Activated B cell treated with CpG ODN at 0.5 μM for 24 hours (primary cell): Measurements from ENCODE around the gene TEF. TPM values are rescaled to one million over a fixed set of nuclear protein-coding genes. Genes with fewer than 3 reads are reported as not detected.

Experiments used
- ATAC-seq: fragments of 200-7000 bp; cut with Tn5 transposase; one replicate; pipeline ENCODE4 v1.10.0; 2021; ENCODE audit warnings: low read depth, mild to moderate bottlenecking, moderate library complexity
- CTCF ChIA-PET: fragments of 350-600 bp; sonication (Branson Sonifier 250); formaldehyde crosslinking; loops from one replicate; lab custom pipeline; 2021; ENCODE audit warnings: antibody characterized with exemption; lab: Charles Lee
- POLR2A ChIA-PET: fragments of 350-600 bp; sonication (Branson Sonifier 250); formaldehyde crosslinking; loops from one replicate; lab custom pipeline; 2021; ENCODE audit warnings: antibody characterized with exemption; lab: Charles Lee
- DNase-seq: peaks from one replicate; pipeline ENCODE4 v3.0.0; 2022
- H3K27ac Mint-ChIP-seq: one replicate; pipeline ENCODE4 v1.8.0; 2020; ENCODE audit warnings: mixed read lengths
- H3K27me3 Mint-ChIP-seq: one replicate; pipeline ENCODE4 v1.8.0; 2021; ENCODE audit warnings: mixed read lengths
- H3K36me3 Mint-ChIP-seq: one replicate; pipeline ENCODE4 v1.8.0; 2021; ENCODE audit warnings: low read depth, mixed read lengths
- H3K4me1 Mint-ChIP-seq: one replicate; pipeline ENCODE4 v1.8.0; 2021; ENCODE audit warnings: mixed read lengths
- H3K4me3 Mint-ChIP-seq: one replicate; pipeline ENCODE4 v1.8.0; 2020; ENCODE audit warnings: mild to moderate bottlenecking, mixed read lengths
- H3K9me3 Mint-ChIP-seq: one replicate; pipeline ENCODE4 v1.8.0; 2020; ENCODE audit warnings: mixed read lengths
- CTCF ChIP-seq: fragments of 200-600 bp; IDR thresholded peaks from one replicate; pipeline ENCODE4 v1.8.0; 2022; ENCODE audit warnings: antibody characterized with exemption, mild to moderate bottlenecking
- intact Hi-C: fragments of 100-400 bp; cut with micrococcal nuclease; formaldehyde crosslinking; loops from one replicate; pipeline ENCODE4 v1.15.1; 2024
- total RNA-seq: library from RNA; stranded (reverse); gene quantifications from 2 replicates; pipeline ENCODE4 v1.2.3, GENCODE V29; 2022

Gene TEF
- total RNA-seq, 1 donor from 2014 or later: 5.2 TPM

- TF ChIP-seq CTCF: no peak
- Mint-ChIP-seq H3K27ac (peak overlapping the region; percentile 98), H3K4me1 (peaks cover 35% of the 10 kb centered on the region), H3K36me3 (peaks cover 48% of the 10 kb centered on the region), H3K4me3 (peak overlapping the region; percentile 95), H3K27me3 (no peaks in the 10 kb centered on the region), H3K9me3 (no peaks in the 10 kb centered on the region)
- intact Hi-C loops: loop anchor here (1.0 to 10.0 kb wide), 6 partner anchors 21 to 351 kb away; partner anchors contain the start of genes EP300 and RANGAP1
- DNase-seq (peak; percentile 27), ATAC-seq (no peak)
- ChIA-PET POLR2A (interaction anchor here (0.6 to 10.7 kb wide), 19 partner anchors 8 to 175 kb away, joined by 3 to 584 read pairs (median 8); partner anchors contain the start of genes ACO2, DESI1, PHF5A and PMM1), CTCF (interaction anchor here (1.0 to 3.1 kb wide), 5 partner anchors 17 to 56 kb away, joined by 3 to 19 read pairs (median 3); no protein-coding TSS in a partner anchor)
Measured at GRCh38 chr22:41445129-41446056, 63.7 kb downstream of the TEF start.

DNA sequence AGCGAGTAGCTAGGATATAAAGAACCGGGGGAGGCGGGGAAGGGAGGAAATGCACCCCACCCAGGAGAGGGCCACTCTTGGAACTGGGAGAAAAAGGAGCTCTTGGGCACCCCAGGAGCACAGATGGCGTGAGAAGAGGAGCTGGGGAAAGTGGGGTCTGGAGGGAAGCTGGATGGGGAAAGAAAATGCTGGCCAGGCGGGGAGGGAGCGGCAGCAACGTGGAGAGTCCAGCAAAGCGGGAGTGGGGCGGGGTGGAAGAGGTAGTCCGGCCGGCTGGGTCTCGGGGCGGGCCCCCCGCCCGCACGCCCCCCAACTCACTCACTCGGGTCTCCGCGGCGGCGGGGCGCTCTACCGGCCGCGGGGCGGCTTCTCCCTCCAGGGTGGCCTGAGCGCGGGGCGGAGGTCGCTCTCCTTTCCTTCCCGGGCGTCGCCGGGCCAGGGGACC is 64.3 kb downstream of the TEF start:
- peaks cover 48% of the 10 kb centered on the region for H3K36me3 Mint-ChIP-seq
- POLR2A ChIA-PET: interaction anchor here (0.6 to 10.7 kb wide), 33 partner anchors 8 to 1169 kb away, joined by 3 to 584 read pairs (median 6); partner anchors contain the start of genes ACO2, CCDC134, DESI1 and NDUFA6
- TF ChIP-seq CTCF: no peak
- no peaks in the 10 kb centered on the region for H3K27me3 Mint-ChIP-seq
- ATAC-seq (no peak), DNase-seq (no peak)
- intact Hi-C loops: loop anchor here (1.0 to 10.0 kb wide), 5 partner anchors 42 to 351 kb away; partner anchors contain the start of genes EP300 and RANGAP1
- peaks cover 35% of the 10 kb centered on the region for H3K4me1 Mint-ChIP-seq
- H3K27ac Mint-ChIP-seq: peak overlapping the region; percentile 98
- CTCF ChIA-PET: interaction anchor here (0.6 to 3.1 kb wide), 6 partner anchors 18 to 81 kb away, joined by 3 to 19 read pairs (median 3); no protein-coding TSS in a partner anchor
- peak overlapping the region; percentile 95 for H3K4me3 Mint-ChIP-seq
- H3K9me3 Mint-ChIP-seq: no peaks in the 10 kb centered on the region

DNA sequence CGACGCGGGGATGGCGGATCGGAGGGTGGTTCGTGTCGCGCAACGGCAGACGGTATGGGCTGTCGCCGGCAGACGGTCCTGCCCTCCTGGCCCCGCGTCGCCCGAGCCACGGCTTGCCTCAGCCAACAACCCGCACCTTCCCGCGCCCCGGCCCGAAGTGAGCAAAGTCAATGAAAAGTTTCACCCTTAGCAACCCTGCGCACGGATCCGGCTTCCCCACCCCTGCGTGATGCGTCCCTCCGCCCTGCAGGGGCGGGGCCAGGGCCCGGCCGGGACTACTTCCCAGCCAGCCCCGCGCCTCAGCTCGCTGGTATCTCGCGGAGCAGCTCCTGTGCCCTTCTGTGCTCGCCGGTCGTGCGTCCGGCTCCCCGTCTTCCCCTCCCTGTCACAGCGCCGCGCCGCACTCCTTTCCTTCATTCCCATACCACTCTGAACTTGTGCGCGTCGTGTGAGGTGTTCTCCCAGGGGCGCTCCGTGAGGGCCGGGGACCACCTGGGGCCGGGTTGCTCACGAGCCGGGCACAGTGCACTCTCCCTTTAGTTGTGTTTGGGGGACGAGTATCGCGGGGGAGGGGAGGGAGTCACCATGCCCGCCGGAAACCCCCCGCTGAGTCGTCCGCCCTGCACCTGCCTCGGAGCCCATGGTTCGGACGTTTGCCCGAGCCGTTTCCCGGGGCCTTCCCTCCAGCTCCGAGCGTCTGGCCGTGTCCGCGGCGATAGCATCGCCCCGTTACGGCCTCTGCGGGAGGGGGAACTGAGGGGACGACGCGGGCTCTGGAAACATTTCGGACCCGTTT is 65.1 kb downstream of the TEF start, which contains the start of gene TOB2:
Gene TOB2 (minus strand): TSS at position 163 of the 796 bp plus-strand sequence. CDS start 9,456 bp downstream, outside the sequence.
- Mint-ChIP-seq H3K9me3 (no peaks in the 10 kb centered on the region), H3K4me1 (peaks cover 33% of the 10 kb centered on the region), H3K36me3 (peaks cover 45% of the 10 kb centered on the region), H3K27me3 (no peaks in the 10 kb centered on the region), H3K4me3 (peak within 1 kb of the TSS; percentile 95), H3K27ac (peak within 1 kb of the TSS; percentile 98)
- DNase-seq: peak; percentile 96
- POLR2A ChIA-PET: interaction anchor here (0.6 to 10.7 kb wide), 33 partner anchors 9 to 1168 kb away, joined by 3 to 584 read pairs (median 6); partner anchors contain the start of genes ACO2, CCDC134, DESI1 and NDUFA6
- intact Hi-C loops: loop anchor here (1.0 to 10.0 kb wide), 5 partner anchors 43 to 352 kb away; partner anchors contain the start of genes EP300 and RANGAP1
- no peak for TF ChIP-seq CTCF
- CTCF ChIA-PET: interaction anchor here (0.6 to 3.1 kb wide), 5 partner anchors 19 to 80 kb away, joined by 3 to 19 read pairs (median 3); no protein-coding TSS in a partner anchor
- ATAC-seq: peak; percentile 54

- H3K4me3 Mint-ChIP-seq: peak overlapping the region; percentile 95
- peak overlapping the region; percentile 98 for H3K27ac Mint-ChIP-seq
- intact Hi-C loops: loop anchor here (1.0 to 10.0 kb wide), 9 partner anchors 22 to 353 kb away; partner anchors contain the start of genes ACO2, DESI1, EP300 and RANGAP1
- H3K27me3 Mint-ChIP-seq: no peaks in the 10 kb centered on the region
- H3K4me1 Mint-ChIP-seq: peaks cover 27% of the 10 kb centered on the region
- H3K9me3 Mint-ChIP-seq: no peaks in the 10 kb centered on the region
- ChIA-PET CTCF (interaction anchor here (1.0 to 3.1 kb wide), 6 partner anchors 31 to 70 kb away, joined by 3 to 19 read pairs (median 5); no protein-coding TSS in a partner anchor), POLR2A (interaction anchor here (0.6 to 10.7 kb wide), 34 partner anchors 9 to 1168 kb away, joined by 3 to 584 read pairs (median 8); partner anchors contain the start of genes ACO2, CCDC134, DESI1 and NDUFA6)
- peak; percentile 67 for DNase-seq
- no peak for TF ChIP-seq CTCF
- ATAC-seq: peak; percentile 7
- peaks cover 41% of the 10 kb centered on the region for H3K36me3 Mint-ChIP-seq
Measured at GRCh38 chr22:41447435-41448188, 65.9 kb downstream of the TEF start.
